ENCODE data around the gene TEDC2. TPM values are rescaled to one million over a fixed set of nuclear protein-coding genes. Genes with fewer than 3 reads are reported as not detected.

TEDC2 gene
- total RNA-seq, 1 experiment from 2014 or later = 48.5 TPM

DNA sequence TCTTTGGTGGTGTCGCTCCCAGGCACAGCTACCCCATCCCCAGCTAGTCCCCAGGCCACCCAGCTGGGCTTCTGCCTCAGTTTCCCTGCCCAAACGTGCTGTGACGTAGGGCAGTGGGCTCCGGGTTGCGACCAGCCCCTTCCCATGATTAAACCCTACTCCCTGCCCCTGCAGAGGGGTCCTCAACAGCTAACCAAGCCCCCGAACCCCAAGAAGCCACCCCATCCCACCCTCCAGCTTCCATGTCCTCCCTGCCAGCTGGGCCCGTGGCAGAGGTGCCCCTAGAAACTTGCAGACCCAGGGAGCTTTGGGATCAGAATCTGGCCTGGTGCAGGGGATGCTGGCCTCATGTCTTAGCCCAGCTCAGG lies 10.3 kb downstream of the TEDC2 start:
- no peak overlapping the region for H3K4me3 ChIP-seq (ENCODE audit: low read depth, low read length, poor library complexity, severe bottlenecking)
- no TSS peak for BruUV-seq (replicated peaks)
- DNase-seq (ENCODE audit: low spot score) = no peak
- TF ChIP-seq EZH2 (IDR thresholded peaks at IDR 0.05; ENCODE audit: borderline replicate concordance, low read depth, low read length, poor library complexity, severe bottlenecking) = no peak
- TF ChIP-seq, protein P1, sequence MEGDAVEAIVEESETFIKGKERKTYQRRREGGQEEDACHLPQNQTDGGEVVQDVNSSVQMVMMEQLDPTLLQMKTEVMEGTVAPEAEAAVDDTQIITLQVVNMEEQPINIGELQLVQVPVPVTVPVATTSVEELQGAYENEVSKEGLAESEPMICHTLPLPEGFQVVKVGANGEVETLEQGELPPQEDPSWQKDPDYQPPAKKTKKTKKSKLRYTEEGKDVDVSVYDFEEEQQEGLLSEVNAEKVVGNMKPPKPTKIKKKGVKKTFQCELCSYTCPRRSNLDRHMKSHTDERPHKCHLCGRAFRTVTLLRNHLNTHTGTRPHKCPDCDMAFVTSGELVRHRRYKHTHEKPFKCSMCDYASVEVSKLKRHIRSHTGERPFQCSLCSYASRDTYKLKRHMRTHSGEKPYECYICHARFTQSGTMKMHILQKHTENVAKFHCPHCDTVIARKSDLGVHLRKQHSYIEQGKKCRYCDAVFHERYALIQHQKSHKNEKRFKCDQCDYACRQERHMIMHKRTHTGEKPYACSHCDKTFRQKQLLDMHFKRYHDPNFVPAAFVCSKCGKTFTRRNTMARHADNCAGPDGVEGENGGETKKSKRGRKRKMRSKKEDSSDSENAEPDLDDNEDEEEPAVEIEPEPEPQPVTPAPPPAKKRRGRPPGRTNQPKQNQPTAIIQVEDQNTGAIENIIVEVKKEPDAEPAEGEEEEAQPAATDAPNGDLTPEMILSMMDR (conservative IDR thresholded peaks at IDR 0.05; ENCODE audit: low read depth, low read length) = no peak
- no peaks in the 10 kb centered on the region for H3K36me3 ChIP-seq (ENCODE audit: insufficient read depth, low read length, poor library complexity, severe bottlenecking)
- ChIA-PET POLR2A (ENCODE audit: low non-redundant PET) (no interaction called here), CTCF (no interaction called here)
- H3K9me3 ChIP-seq (ENCODE audit: low read depth, low read length, poor library complexity, severe bottlenecking) = no peaks in the 10 kb centered on the region
- intact Hi-C loops (cut with micrococcal nuclease; ENCODE audit: unreplicated experiment) = no loop called here
- no peaks in the 10 kb centered on the region for H3K27me3 ChIP-seq (replicated peaks; ENCODE audit: insufficient read depth, low read depth, low read length, poor library complexity)
- peak overlapping the region; percentile 97 for H3K27ac ChIP-seq (ENCODE audit: low read depth, low read length, poor library complexity, severe bottlenecking)
- H3K4me1 ChIP-seq (ENCODE audit: insufficient read depth, low read length, poor library complexity, severe bottlenecking) = peaks cover 63% of the 10 kb centered on the region

DNA sequence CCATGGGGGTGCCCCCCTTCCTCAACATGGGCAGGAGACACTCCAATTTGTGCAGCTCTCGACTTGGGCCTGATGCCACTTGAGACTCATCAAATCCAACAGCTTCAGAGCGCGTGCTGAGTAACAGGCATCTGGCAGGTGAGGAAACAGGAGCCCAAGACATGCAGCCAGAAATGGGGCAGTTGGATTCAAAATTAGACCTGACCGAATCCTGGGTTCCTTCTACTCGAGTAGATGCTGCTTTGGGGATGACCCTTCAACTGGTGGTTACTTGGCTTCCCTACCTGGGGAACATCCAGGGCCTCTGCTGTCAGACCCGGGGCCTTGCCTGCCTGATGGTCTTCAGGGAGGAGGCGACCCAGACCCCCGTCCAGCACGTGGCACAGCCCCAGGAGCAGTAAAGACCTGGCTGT lies 10.7 kb downstream of the TEDC2 start:
- H3K4me3 ChIP-seq (ENCODE audit: low read depth, low read length, poor library complexity, severe bottlenecking) = peak overlapping the region; percentile 46
- POLR2A ChIA-PET (ENCODE audit: low non-redundant PET) = interaction anchor here (0.6 kb wide), 1 partner anchor 212 kb away, joined by 6 read pairs; the partner anchor contains the start of gene KCTD5
- no peaks in the 10 kb centered on the region for H3K27me3 ChIP-seq (replicated peaks; ENCODE audit: insufficient read depth, low read depth, low read length, poor library complexity)
- H3K9me3 ChIP-seq (ENCODE audit: low read depth, low read length, poor library complexity, severe bottlenecking) = no peaks in the 10 kb centered on the region
- TF ChIP-seq EZH2 (IDR thresholded peaks at IDR 0.05; ENCODE audit: borderline replicate concordance, low read depth, low read length, poor library complexity, severe bottlenecking) = no peak
- TF ChIP-seq, protein P1 (conservative IDR thresholded peaks at IDR 0.05; ENCODE audit: low read depth, low read length) = no peak
- H3K36me3 ChIP-seq (ENCODE audit: insufficient read depth, low read length, poor library complexity, severe bottlenecking) = no peaks in the 10 kb centered on the region
- intact Hi-C loops (cut with micrococcal nuclease; ENCODE audit: unreplicated experiment) = no loop called here
- CTCF ChIA-PET = interaction anchor here (1.1 kb wide), 1 partner anchor 31 kb away, joined by 7 read pairs; no protein-coding TSS in a partner anchor
- no TSS peak for BruUV-seq (replicated peaks)
- H3K4me1 ChIP-seq (ENCODE audit: insufficient read depth, low read length, poor library complexity, severe bottlenecking) = peaks cover 63% of the 10 kb centered on the region
- peak overlapping the region; percentile 97 for H3K27ac ChIP-seq (ENCODE audit: low read depth, low read length, poor library complexity, severe bottlenecking)
- peak; percentile 54 for DNase-seq (ENCODE audit: low spot score)

DNA sequence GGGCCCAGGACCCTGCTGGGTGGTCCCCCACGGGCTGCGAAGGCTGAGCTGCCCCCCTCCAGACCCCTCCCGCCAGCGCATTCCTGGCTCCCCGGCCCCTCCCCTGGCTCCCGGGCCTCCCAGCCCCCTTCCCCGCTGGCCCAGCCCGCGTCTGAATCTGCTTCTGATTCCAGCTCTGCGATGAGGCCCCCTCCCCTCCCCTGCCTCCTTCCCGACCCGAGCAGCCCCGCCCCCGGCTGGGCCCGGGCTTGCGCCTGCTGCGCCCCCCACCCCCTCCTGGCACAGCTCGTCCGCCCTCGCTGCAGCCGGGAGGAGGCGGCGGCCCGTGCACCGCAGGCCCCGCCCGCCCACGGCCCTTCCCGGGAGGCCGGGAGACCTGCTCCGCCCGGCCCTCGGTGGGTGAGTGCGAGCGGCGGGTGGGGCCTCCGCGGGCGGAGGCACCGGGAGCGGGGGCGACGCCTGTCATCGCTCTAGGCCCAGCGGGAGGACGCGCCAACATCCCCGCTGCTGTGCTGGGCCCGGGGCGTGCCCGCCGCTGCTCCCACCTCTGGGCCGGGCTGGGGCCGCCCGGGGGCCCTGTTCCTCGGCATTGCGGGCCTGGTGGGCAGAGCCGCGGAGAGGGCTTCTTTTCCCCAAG lies 11.2 kb downstream of the TEDC2 start, which contains the start of gene NTN3:
Gene NTN3, plus strand, starts transcription at position 282 of the 637 bp plus-strand sequence. CDS start 405 bp downstream, outside the sequence.
- Histone ChIP-seq H3K27ac (ENCODE audit: low read depth, low read length, poor library complexity, severe bottlenecking) (peak within 1 kb of the TSS; percentile 97), H3K9me3 (ENCODE audit: low read depth, low read length, poor library complexity, severe bottlenecking) (no peaks in the 10 kb centered on the region), H3K4me1 (ENCODE audit: insufficient read depth, low read length, poor library complexity, severe bottlenecking) (peaks cover 68% of the 10 kb centered on the region), H3K4me3 (ENCODE audit: low read depth, low read length, poor library complexity, severe bottlenecking) (peak within 1 kb of the TSS; percentile 46), H3K36me3 (ENCODE audit: insufficient read depth, low read length, poor library complexity, severe bottlenecking) (no peaks in the 10 kb centered on the region), H3K27me3 (replicated peaks; ENCODE audit: insufficient read depth, low read depth, low read length, poor library complexity) (no peaks in the 10 kb centered on the region)
- ChIA-PET POLR2A (ENCODE audit: low non-redundant PET) (interaction anchor here (0.6 kb wide), 1 partner anchor 211 kb away, joined by 6 read pairs; the partner anchor contains the start of gene KCTD5), CTCF (interaction anchor here (1.1 kb wide), 1 partner anchor 30 kb away, joined by 7 read pairs; no protein-coding TSS in a partner anchor)
- TF ChIP-seq EZH2 (IDR thresholded peaks at IDR 0.05; ENCODE audit: borderline replicate concordance, low read depth, low read length, poor library complexity, severe bottlenecking) = no peak
- TF ChIP-seq, protein P1 (conservative IDR thresholded peaks at IDR 0.05; ENCODE audit: low read depth, low read length) = no peak
- peak; percentile 67 for DNase-seq (ENCODE audit: low spot score)
- intact Hi-C loops (cut with micrococcal nuclease; ENCODE audit: unreplicated experiment) = no loop called here
- BruUV-seq (replicated peaks) = no TSS peak
